Immature natural killer cell (primary cell): ENCODE results near the gene ROBO1. TPM values are rescaled to one million over a fixed set of nuclear protein-coding genes. Genes with fewer than 3 reads are reported as not detected.

Source experiments
- DNase-seq, 3 donors: peaks; one replicate each; pipeline ENCODE4 v3.0.0; 2022; ENCODE audit warnings: mixed read lengths in 1 of 3
- H3K27ac Mint-ChIP-seq, 6 donors: one replicate each; pipeline ENCODE4 v1.8.0; 2020; ENCODE audit warnings: mixed read lengths in 6 of 6, mild to moderate bottlenecking in 5 of 6, inconsistent platforms in 4 of 6, moderate library complexity in 3 of 6
- H3K27me3 Mint-ChIP-seq, 3 donors: one replicate each; pipeline ENCODE4 v1.8.0; 2020 to 2021; ENCODE audit warnings: low read depth in 3 of 3, mild to moderate bottlenecking in 3 of 3, mixed read lengths in 3 of 3, moderate library complexity in 3 of 3, inconsistent platforms in 1 of 3
- H3K36me3 Mint-ChIP-seq, 3 donors: one replicate each; pipeline ENCODE4 v1.8.0; 2020; ENCODE audit warnings: mixed read lengths in 3 of 3, inconsistent platforms in 2 of 3, mild to moderate bottlenecking in 2 of 3
- H3K4me1 Mint-ChIP-seq, 2 donors: one replicate each; pipeline ENCODE4 v1.8.0; 2020; ENCODE audit warnings: inconsistent platforms in 2 of 2, mild to moderate bottlenecking in 2 of 2, mixed read lengths in 2 of 2, moderate library complexity in 1 of 2
- H3K4me3 Mint-ChIP-seq, 5 donors: one replicate each; pipeline ENCODE4 v1.8.0; 2020; ENCODE audit warnings: mild to moderate bottlenecking in 5 of 5, mixed read lengths in 5 of 5, inconsistent platforms in 3 of 5, moderate library complexity in 3 of 5
- H3K9me3 Mint-ChIP-seq, 6 donors: one replicate each; pipeline ENCODE4 v1.8.0; 2020; ENCODE audit warnings: mild to moderate bottlenecking in 6 of 6, mixed read lengths in 6 of 6, inconsistent platforms in 4 of 6, moderate library complexity in 3 of 6
- polyA plus RNA-seq, 3 donors: library from polyadenylated mRNA; unstranded; fragments of 300-500 nt; fragmentation: Illumina TruSeq; gene quantifications; one replicate each; pipeline ENCODE4 v1.2.3, GENCODE V29; 2021

Gene ROBO1
- polyA plus RNA-seq, 3 donors from 2014 or later = 0.63 TPM; not detected in 2

- Mint-ChIP-seq H3K27me3 (peaks cover 0 to 2% (median 0%) of the 10 kb centered on the region in 3 donors), H3K9me3 (peaks cover 3 to 52% (median 15%) of the 10 kb centered on the region in 6 donors), H3K36me3 (no peaks in the 10 kb centered on the region), H3K4me3 (no peak overlapping the region), H3K4me1 (no peaks in the 10 kb centered on the region), H3K27ac (no peak overlapping the region)
- DNase-seq = no peak
Observed at GRCh38 chr3:79009861-79010260, 757.9 kb downstream of the ROBO1 start.

- no peak overlapping the region for H3K27ac Mint-ChIP-seq
- no peak for DNase-seq
- H3K9me3 Mint-ChIP-seq = peaks cover 3 to 38% (median 8%) of the 10 kb centered on the region in 6 donors
- peaks cover 0 to 2% (median 0%) of the 10 kb centered on the region in 3 donors for H3K27me3 Mint-ChIP-seq
- H3K4me1 Mint-ChIP-seq = no peaks in the 10 kb centered on the region
- H3K36me3 Mint-ChIP-seq = no peaks in the 10 kb centered on the region
- H3K4me3 Mint-ChIP-seq = no peak overlapping the region
Observed at GRCh38 chr3:79006077-79006476, 761.7 kb downstream of the ROBO1 start.

- Mint-ChIP-seq H3K9me3 (peaks cover 3 to 45% (median 9%) of the 10 kb centered on the region in 6 donors), H3K4me3 (no peak overlapping the region), H3K27me3 (peaks cover 0 to 2% (median 0%) of the 10 kb centered on the region in 3 donors), H3K4me1 (no peaks in the 10 kb centered on the region), H3K27ac (no peak overlapping the region), H3K36me3 (no peaks in the 10 kb centered on the region)
- no peak for DNase-seq
Observed at GRCh38 chr3:79005084-79005483, 762.7 kb downstream of the ROBO1 start.

GRCh38 chr3:79003994-79004393 is 763.8 kb downstream of the ROBO1 start:
- Mint-ChIP-seq H3K4me3 (no peak overlapping the region), H3K4me1 (no peaks in the 10 kb centered on the region), H3K27me3 (peaks cover 0 to 2% (median 0%) of the 10 kb centered on the region in 3 donors), H3K27ac (no peak overlapping the region), H3K36me3 (no peaks in the 10 kb centered on the region), H3K9me3 (peaks cover 3 to 47% (median 13%) of the 10 kb centered on the region in 6 donors)
- DNase-seq = no peak

- no peaks in the 10 kb centered on the region for H3K36me3 Mint-ChIP-seq
Observed at GRCh38 chr3:79002465-79003372, 765.1 kb downstream of the ROBO1 start.

GRCh38 chr3:79001255-79001654 is 766.5 kb downstream of the ROBO1 start:
- peaks cover 4 to 58% (median 20%) of the 10 kb centered on the region in 6 donors for H3K9me3 Mint-ChIP-seq
- H3K4me3 Mint-ChIP-seq = no peak overlapping the region
- no peaks in the 10 kb centered on the region for H3K27me3 Mint-ChIP-seq
- peaks cover 0 to 3% (median 1%) of the 10 kb centered on the region in 3 donors for H3K36me3 Mint-ChIP-seq
- no peaks in the 10 kb centered on the region for H3K4me1 Mint-ChIP-seq
- no peak overlapping the region for H3K27ac Mint-ChIP-seq
- DNase-seq = no peak

More at GRCh38 chr3:79002465-79003372, 765.1 kb downstream of the ROBO1 start:
- Mint-ChIP-seq H3K27me3 (peaks cover 0 to 2% (median 0%) of the 10 kb centered on the region in 3 donors), H3K27ac (no peak overlapping the region), H3K9me3 (peaks cover 3 to 52% (median 13%) of the 10 kb centered on the region in 6 donors), H3K4me3 (no peak overlapping the region), H3K4me1 (no peaks in the 10 kb centered on the region)
- no peak for DNase-seq

GRCh38 chr3:78999139-78999538 is 768.7 kb downstream of the ROBO1 start:
- Mint-ChIP-seq H3K36me3 (peaks cover 0 to 3% (median 3%) of the 10 kb centered on the region in 3 donors), H3K27me3 (no peaks in the 10 kb centered on the region), H3K4me3 (no peak overlapping the region), H3K27ac (no peak overlapping the region), H3K9me3 (peaks cover 3 to 52% (median 19%) of the 10 kb centered on the region in 6 donors), H3K4me1 (no peaks in the 10 kb centered on the region)
- no peak for DNase-seq

- Mint-ChIP-seq H3K9me3 (peaks cover 5 to 53% (median 18%) of the 10 kb centered on the region in 6 donors), H3K27me3 (no peaks in the 10 kb centered on the region), H3K27ac (no peak overlapping the region), H3K4me1 (no peaks in the 10 kb centered on the region), H3K4me3 (no peak overlapping the region), H3K36me3 (peaks cover 0 to 3% (median 3%) of the 10 kb centered on the region in 3 donors)
- DNase-seq = no peak
Observed at GRCh38 chr3:78995087-78995486, 772.7 kb downstream of the ROBO1 start.

GRCh38 chr3:78994174-78995027 is 773.4 kb downstream of the ROBO1 start:
- Mint-ChIP-seq H3K4me3 (no peak overlapping the region), H3K27me3 (no peaks in the 10 kb centered on the region), H3K9me3 (peaks cover 5 to 51% (median 18%) of the 10 kb centered on the region in 6 donors), H3K27ac (no peak overlapping the region), H3K36me3 (peaks cover 0 to 3% (median 3%) of the 10 kb centered on the region in 3 donors), H3K4me1 (no peaks in the 10 kb centered on the region)
- no peak for DNase-seq

GRCh38 chr3:78993375-78993774 is 774.4 kb downstream of the ROBO1 start:
- no peak for DNase-seq
- Mint-ChIP-seq H3K36me3 (peaks cover 0 to 3% (median 3%) of the 10 kb centered on the region in 3 donors), H3K27me3 (no peaks in the 10 kb centered on the region), H3K4me3 (no peak overlapping the region), H3K4me1 (no peaks in the 10 kb centered on the region), H3K9me3 (peaks cover 5 to 47% (median 19%) of the 10 kb centered on the region in 6 donors), H3K27ac (no peak overlapping the region)

GRCh38 chr3:78992830-78993229 is 775.0 kb downstream of the ROBO1 start:
- peaks cover 5 to 44% (median 19%) of the 10 kb centered on the region in 6 donors for H3K9me3 Mint-ChIP-seq
- no peaks in the 10 kb centered on the region for H3K27me3 Mint-ChIP-seq
- H3K4me3 Mint-ChIP-seq = no peak overlapping the region
- no peak for DNase-seq
- no peaks in the 10 kb centered on the region for H3K4me1 Mint-ChIP-seq
- no peak overlapping the region for H3K27ac Mint-ChIP-seq
- peaks cover 0 to 3% (median 3%) of the 10 kb centered on the region in 3 donors for H3K36me3 Mint-ChIP-seq

GRCh38 chr3:78992400-78992799 is 775.4 kb downstream of the ROBO1 start:
- H3K36me3 Mint-ChIP-seq = peaks cover 0 to 3% (median under 1%) of the 10 kb centered on the region in 3 donors
- no peak overlapping the region for H3K27ac Mint-ChIP-seq
- H3K4me1 Mint-ChIP-seq = no peaks in the 10 kb centered on the region
- no peak overlapping the region for H3K4me3 Mint-ChIP-seq
- DNase-seq = no peak
- H3K27me3 Mint-ChIP-seq = no peaks in the 10 kb centered on the region
- peaks cover 5 to 40% (median 18%) of the 10 kb centered on the region in 6 donors for H3K9me3 Mint-ChIP-seq

- Mint-ChIP-seq H3K9me3 (peaks cover 5 to 43% (median 15%) of the 10 kb centered on the region in 6 donors), H3K27ac (no peak overlapping the region), H3K4me3 (no peak overlapping the region), H3K27me3 (peaks cover 0 to 1% (median 0%) of the 10 kb centered on the region in 3 donors), H3K36me3 (peaks cover 0 to 3% (median 0%) of the 10 kb centered on the region in 3 donors), H3K4me1 (no peaks in the 10 kb centered on the region)
- DNase-seq = no peak
Observed at GRCh38 chr3:78991656-78992055, 776.1 kb downstream of the ROBO1 start.
